WERI-Rb-1 (cell line): ENCODE data around the gene ZNF532.

ENCODE experiments used
- DNase-seq: peaks from one replicate; pipeline ENCODE4 v3.0.0-alpha.2; 2020
- H3K27ac ChIP-seq: fragments of 250-450 bp; sonication (Bioruptor Pico); 2 replicates; pipeline ENCODE4 v1.5.1; 2020; ENCODE audit warnings: mild to moderate bottlenecking, moderate library complexity
- H3K27me3 ChIP-seq: fragments of 250-450 bp; sonication (Bioruptor Pico); 2 replicates; pipeline ENCODE4 v1.5.1; 2021; ENCODE audit warnings: mild to moderate bottlenecking, low read depth, moderate library complexity; ENCODE audit not compliant: insufficient read depth, severe bottlenecking
- H3K36me3 ChIP-seq: fragments of 250-450 bp; sonication (Bioruptor Pico); 2 replicates; pipeline ENCODE4 v1.5.1; 2020; ENCODE audit warnings: mild to moderate bottlenecking, moderate library complexity
- H3K4me3 ChIP-seq: 2 replicates; pipeline ENCODE4 v1.5.1; 2011; ENCODE audit warnings: low read depth, mild to moderate bottlenecking, control low read depth, low read length
- H3K9me3 ChIP-seq: fragments of 250-450 bp; sonication (Bioruptor Pico); 2 replicates; pipeline ENCODE4 v1.5.1; 2021; ENCODE audit warnings: mild to moderate bottlenecking, moderate library complexity; ENCODE audit not compliant: severe bottlenecking
- TF ChIP-seq, protein P1 (sequence below): IDR thresholded peaks from 2 replicates; pipeline ENCODE4 v1.5.1; 2011; ENCODE audit warnings: low read depth, mild to moderate bottlenecking, control low read depth, inconsistent platforms, low read length

The ZNF532 gene

DNA sequence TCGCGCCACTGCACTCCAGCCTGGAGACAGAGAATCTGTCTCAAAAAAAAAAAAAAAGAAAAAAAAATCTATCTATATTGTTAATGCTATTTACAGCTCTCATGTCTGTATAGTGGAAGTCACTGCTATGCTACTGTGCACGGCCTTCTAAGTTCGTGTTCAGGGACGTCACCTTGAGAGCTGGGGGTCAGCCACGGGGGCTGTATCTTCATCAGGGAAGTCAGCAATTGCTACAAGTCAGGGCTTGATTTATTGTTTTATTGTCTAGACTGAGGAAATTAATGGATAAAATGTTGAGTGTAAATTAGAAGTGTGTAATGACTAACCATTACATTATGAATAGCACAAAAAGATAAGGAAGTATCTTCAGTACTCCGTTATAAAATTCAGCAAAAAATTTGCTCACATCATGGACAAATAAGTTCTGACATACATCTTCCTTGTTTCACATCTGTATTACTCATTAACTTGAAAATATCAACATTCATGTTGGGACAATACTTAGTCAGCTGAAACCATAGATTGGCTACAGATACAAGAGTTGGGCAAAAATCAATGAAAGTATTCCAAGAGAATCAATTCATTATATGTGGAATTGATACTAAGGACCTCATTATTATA, 138.4 kb downstream of the ZNF532 start:
- Histone ChIP-seq H3K36me3 (no peaks in the 10 kb centered on the region), H3K27ac (no peak overlapping the region), H3K4me3 (no peak overlapping the region), H3K27me3 (no peaks in the 10 kb centered on the region), H3K9me3 (no peaks in the 10 kb centered on the region)
- TF ChIP-seq, protein P1, sequence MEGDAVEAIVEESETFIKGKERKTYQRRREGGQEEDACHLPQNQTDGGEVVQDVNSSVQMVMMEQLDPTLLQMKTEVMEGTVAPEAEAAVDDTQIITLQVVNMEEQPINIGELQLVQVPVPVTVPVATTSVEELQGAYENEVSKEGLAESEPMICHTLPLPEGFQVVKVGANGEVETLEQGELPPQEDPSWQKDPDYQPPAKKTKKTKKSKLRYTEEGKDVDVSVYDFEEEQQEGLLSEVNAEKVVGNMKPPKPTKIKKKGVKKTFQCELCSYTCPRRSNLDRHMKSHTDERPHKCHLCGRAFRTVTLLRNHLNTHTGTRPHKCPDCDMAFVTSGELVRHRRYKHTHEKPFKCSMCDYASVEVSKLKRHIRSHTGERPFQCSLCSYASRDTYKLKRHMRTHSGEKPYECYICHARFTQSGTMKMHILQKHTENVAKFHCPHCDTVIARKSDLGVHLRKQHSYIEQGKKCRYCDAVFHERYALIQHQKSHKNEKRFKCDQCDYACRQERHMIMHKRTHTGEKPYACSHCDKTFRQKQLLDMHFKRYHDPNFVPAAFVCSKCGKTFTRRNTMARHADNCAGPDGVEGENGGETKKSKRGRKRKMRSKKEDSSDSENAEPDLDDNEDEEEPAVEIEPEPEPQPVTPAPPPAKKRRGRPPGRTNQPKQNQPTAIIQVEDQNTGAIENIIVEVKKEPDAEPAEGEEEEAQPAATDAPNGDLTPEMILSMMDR = no peak
- no peak for DNase-seq

- Histone ChIP-seq H3K27me3 (no peaks in the 10 kb centered on the region), H3K36me3 (no peaks in the 10 kb centered on the region), H3K4me3 (no peak overlapping the region), H3K27ac (no peak overlapping the region), H3K9me3 (no peaks in the 10 kb centered on the region)
- DNase-seq = no peak
- TF ChIP-seq, protein P1 = no peak
Measured at GRCh38 chr18:59005262-59005661, 140.6 kb downstream of the ZNF532 start.

- no peaks in the 10 kb centered on the region for H3K27me3 ChIP-seq
- no peaks in the 10 kb centered on the region for H3K9me3 ChIP-seq
- no peaks in the 10 kb centered on the region for H3K36me3 ChIP-seq
- no peak overlapping the region for H3K27ac ChIP-seq
- H3K4me3 ChIP-seq = no peak overlapping the region
- TF ChIP-seq, protein P1 = no peak
- no peak for DNase-seq
Measured at GRCh38 chr18:59006461-59007067, 141.9 kb downstream of the ZNF532 start.

GRCh38 chr18:59008302-59008974, 143.8 kb downstream of the ZNF532 start:
- Histone ChIP-seq H3K27me3 (no peaks in the 10 kb centered on the region), H3K9me3 (no peaks in the 10 kb centered on the region), H3K36me3 (no peaks in the 10 kb centered on the region), H3K27ac (no peak overlapping the region), H3K4me3 (no peak overlapping the region)
- no peak for DNase-seq
- TF ChIP-seq, protein P1 = no peak

DNA sequence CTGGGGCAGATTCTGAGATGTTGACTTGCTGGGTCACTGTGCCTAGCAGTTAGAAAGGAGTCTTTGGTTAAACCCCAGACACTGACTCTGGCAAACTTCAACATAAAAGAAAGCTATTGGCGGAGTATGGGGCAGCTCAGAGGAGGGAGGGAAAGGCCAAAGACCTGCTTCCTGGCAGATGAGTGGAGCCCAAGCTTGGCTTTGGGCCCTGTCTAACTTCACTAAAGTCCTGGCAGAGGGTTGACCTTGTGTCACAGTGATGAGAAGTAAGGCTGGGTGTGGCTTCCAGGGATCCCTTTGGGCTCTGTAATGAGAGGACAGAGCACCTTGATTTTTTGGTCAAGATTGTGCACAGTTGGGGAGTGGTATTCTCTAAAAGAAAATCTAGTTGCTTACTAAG, 145.2 kb downstream of the ZNF532 start:
- Histone ChIP-seq H3K36me3 (no peaks in the 10 kb centered on the region), H3K27me3 (no peaks in the 10 kb centered on the region), H3K9me3 (peaks cover 2% of the 10 kb centered on the region), H3K27ac (no peak overlapping the region), H3K4me3 (no peak overlapping the region)
- DNase-seq = no peak
- TF ChIP-seq, protein P1 = no peak
